ENCODE data around the gene ZNF107.
"Not testable (repeated sequence)": the region's sequence is repeated elsewhere in the genome, so short reads cannot be mapped to it uniquely, and the experiment has no call there.

ZNF107 gene

DNA sequence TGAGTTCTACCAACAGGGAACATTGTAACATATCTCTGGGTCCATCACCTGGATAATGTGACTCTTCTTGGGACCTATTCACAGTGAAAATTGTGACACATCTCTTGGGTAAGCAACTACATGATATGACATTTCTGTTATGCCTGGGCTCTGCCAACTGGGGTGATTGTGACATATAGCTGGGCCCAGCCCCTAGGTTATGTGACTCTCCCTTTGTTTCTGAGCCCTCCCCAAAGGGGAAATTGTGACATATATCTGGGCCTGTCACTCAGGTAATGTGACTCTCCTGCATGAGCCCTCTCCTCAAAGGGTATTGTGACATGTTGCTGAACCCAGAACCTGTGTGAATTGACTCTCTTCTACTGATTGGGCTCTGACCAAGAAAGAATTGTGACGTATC is 22.4 kb upstream of the ZNF107 start:
- DNase-seq (ENCODE audit: low read depth, low spot score) = no peak

DNA sequence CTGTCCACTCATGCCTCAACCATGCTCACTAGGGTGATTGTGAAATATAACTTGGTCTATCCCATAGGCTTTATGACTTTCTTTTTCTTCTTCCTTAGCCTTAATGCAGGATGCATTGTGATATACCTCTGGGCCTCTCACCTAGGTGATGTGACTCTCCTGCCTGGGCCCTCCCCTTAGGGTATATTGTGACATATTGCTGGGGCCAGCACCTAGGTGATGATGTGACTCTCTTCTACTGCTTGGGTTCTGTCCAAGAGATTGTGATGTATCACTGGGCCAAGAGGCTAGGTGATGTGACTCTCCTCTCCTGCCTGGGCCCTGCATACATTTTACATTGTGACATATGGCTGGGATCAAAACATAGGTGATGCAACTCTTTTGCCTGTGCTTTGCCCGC is 14.7 kb upstream of the ZNF107 start:
- no peak for DNase-seq (ENCODE audit: low read depth, low spot score)

DNA sequence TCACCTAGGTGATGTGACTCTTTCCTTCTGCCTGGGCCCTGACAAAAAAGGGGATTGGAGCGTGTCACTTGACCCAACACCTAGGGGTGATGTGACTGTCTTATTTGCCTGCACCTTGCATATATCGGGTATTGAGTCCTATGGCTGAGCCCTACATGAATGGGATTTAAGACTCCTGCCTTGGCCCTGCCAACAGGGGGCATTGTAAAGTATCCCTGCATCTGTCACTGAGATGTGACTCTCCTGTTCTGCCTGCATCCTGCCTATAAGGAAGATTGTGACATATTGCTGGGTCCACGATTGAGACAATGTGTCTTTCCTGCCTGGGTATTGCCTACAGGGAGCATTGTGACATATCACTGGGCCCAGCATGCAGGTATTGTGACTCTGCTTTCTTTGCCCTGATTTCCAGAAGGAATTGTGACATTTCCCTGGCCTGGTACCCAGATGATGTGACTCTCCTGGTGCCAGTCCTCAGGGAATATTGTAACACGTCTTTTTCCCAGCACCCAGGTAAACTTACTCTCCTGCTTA is 14.2 kb upstream of the ZNF107 start:
- DNase-seq (ENCODE audit: low read depth, low spot score) = no peak

GRCh38 chr7:64653721-64654401 is 12.1 kb upstream of the ZNF107 start:
- DNase-seq (ENCODE audit: low read depth, low spot score) = no peak

DNA sequence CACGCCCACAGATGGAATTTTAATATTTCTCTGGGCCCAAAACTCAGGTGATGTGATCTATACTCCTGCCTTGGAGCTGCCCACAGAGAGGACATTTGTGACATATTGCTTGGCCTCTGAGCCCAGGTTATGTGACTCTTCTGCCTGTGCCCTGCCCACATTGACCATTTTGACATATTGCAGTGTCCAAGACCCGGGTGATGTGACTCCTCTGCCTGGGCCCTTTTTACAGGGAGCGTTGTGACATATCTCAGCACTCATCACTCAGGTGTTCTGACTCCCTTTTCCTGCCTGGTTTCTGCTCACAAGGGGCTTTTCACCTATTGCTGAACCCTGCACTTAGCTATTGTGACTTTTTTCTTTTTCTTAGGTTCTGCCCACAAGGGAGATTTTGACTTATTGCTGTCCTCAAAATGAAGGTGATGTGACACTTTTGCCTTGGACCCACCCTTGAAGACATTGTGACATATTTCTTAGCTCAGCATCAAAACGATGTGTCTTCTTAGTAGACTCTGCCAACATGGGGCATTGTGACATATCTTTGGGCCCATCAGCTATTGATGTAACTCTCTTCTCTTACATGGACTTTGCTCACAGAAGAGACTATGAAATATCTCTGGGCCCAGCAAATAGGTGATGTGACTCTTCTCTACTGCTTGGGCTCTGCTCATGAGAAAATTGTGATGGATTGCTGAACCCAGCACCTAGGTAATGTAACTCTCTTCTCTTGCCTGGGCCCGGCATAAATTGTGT is 11.0 kb upstream of the ZNF107 start:
- no peak for DNase-seq (ENCODE audit: low read depth, low spot score)

- no peak for DNase-seq (ENCODE audit: low read depth, low spot score)
Observed at GRCh38 chr7:64655811-64656210, 10.1 kb upstream of the ZNF107 start.

- DNase-seq (ENCODE audit: low read depth, low spot score) = no peak
Observed at GRCh38 chr7:64656489-64656888, 9.4 kb upstream of the ZNF107 start.

DNA sequence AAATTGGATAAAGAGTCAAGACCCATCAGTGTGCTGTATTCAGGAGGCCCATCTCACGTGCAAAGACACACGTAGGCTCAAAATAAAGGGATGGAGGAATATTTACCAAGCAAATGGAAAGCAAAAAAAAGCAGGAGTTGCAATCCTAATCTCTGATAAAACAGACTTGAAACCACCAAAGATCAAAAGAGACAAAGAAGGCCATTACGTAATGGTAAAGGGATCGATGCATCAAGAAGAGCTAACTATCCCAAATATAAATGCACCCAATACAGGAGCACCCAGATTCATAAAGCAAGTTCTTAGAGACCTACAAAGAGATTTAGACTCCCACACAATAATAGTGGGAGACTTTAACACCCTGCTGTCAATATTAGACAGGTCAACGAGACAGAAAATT is 3.8 kb upstream of the ZNF107 start:
- not testable (repeated sequence) for DNase-seq (ENCODE audit: low read depth, low spot score)

DNA sequence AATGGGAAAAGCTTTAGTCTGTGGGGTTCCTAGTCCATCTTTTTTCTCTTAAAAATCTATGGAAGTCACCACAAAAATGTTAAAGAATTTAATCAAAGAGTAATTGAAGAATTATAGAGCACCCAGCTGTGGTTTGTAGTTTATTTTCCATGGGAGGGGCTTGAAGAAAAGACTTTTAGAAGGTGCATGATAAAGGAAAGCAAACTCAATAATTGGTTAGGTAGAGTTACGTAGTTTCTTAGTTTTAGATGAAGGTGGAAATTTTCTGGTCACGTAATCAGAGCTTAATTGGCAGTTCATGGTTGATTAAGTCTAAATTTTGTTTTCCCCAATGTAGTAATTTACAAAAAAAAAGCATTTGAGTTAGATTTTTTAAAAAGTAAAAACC is 724 bp downstream of the ZNF107 start:
- no peak for DNase-seq (ENCODE audit: low read depth, low spot score)

DNA sequence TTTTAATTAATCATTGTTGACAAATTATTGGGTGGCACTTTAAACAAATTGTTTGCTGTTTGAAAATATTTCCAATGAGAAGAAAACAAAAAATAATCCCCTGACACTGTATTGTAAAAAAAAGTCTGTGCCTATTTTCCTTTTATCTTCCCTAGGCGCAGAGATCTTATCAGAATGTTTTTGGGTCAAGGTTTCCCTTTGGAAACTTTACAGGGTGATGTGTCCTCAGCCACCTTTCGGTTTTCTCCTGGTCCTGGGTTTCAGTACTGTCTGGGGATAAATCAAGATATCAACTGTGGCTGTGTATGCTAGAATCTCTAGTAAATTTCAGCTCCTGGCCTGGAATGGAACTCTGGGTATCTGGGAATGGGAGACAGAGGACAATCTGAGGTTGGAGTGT is 1.4 kb downstream of the ZNF107 start:
- DNase-seq (ENCODE audit: low read depth, low spot score) = no peak

DNA sequence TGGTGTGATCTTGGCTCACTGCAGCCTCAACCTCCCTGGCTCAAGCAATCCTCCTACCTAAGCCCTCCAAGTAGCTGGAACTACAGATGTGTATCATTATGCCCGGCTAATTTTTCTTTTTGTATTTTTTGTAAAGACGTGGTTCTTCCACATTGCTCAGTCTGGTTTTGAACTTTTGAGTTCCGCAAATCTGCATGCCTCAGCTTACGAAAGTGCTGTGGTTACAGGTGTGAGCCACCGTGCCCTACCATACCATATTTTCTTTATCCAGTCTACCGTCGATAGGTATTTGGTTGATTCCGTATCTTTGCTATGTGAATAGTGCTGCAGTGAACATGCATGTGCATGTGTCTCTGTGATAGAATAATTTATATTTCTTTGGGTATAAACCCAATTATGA is 6.5 kb downstream of the ZNF107 start:
- no peak for DNase-seq (ENCODE audit: low read depth, low spot score)

- DNase-seq (ENCODE audit: low read depth, low spot score) = no peak
Observed at GRCh38 chr7:64685091-64685490, 19.2 kb downstream of the ZNF107 start.

GRCh38 chr7:64685741-64686140 is 19.8 kb downstream of the ZNF107 start:
- DNase-seq (ENCODE audit: low read depth, low spot score) = no peak

GRCh38 chr7:64686493-64687184 is 20.7 kb downstream of the ZNF107 start:
- DNase-seq (ENCODE audit: low read depth, low spot score) = no peak

GRCh38 chr7:64687249-64687648 is 21.3 kb downstream of the ZNF107 start:
- no peak for DNase-seq (ENCODE audit: low read depth, low spot score)

DNA sequence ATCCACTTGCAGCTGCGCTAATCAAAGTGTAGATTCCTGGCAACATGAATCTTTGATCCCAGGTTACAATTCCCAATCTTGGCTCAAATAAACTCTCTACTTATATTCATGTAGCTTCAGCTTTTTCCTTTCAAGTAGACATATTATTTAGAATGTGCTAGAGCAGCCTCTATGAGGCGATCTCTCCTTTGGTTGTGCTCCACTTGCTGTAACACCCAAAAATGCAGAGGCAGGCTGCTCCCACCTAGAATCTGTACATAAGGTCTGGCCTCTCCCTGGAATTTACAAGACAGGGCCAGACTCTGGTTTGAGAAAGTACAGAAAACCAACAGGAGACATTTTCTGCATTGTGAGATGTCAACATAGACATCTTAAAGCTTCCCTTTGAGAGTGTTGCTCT is 23.1 kb downstream of the ZNF107 start:
- no peak for DNase-seq (ENCODE audit: low read depth, low spot score)

- no peak for DNase-seq (ENCODE audit: low read depth, low spot score)
Observed at GRCh38 chr7:64691831-64692230, 25.9 kb downstream of the ZNF107 start.

GRCh38 chr7:64697863-64698262 is 31.9 kb downstream of the ZNF107 start:
- DNase-seq (ENCODE audit: low read depth, low spot score) = not testable (repeated sequence)

- no peak for DNase-seq (ENCODE audit: low read depth, low spot score)
Observed at GRCh38 chr7:64706625-64707292, 40.8 kb downstream of the ZNF107 start.

DNA sequence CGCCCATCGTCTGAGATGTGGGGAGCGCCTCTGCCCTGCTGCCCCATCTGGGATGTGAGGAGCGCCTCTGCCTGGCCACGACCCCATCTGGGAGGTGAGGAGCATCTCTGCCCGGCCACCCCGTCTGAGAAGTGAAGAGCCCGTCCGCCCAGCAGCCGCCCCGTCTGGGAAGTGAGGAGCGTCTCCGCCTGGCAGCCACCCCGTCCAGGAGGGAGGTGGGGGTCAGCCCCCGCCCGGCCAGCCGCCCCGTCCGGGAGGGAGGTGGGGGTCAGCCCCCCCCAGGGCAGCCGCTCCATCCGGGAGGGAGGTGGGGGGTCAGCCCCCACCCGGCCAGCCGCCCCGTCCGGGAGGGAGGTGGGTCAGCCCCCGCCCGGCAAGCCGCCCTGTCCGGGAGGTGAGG is 52.0 kb downstream of the ZNF107 start:
- DNase-seq (ENCODE audit: low read depth, low spot score) = not testable (repeated sequence)

GRCh38 chr7:64729089-64729848 is 63.3 kb downstream of the ZNF107 start:
- DNase-seq (ENCODE audit: low read depth, low spot score) = no peak
